ENCODE data around the gene SLC9B1.
"Not testable (repeated sequence)": the region's sequence is repeated elsewhere in the genome, so short reads cannot be mapped to it uniquely, and the experiment has no call there.

The SLC9B1 gene

GRCh38 chr4:103010804-103011203 lies 8.7 kb downstream of the SLC9B1 start:
- no peak for DNase-seq (ENCODE audit: low spot score)

DNA sequence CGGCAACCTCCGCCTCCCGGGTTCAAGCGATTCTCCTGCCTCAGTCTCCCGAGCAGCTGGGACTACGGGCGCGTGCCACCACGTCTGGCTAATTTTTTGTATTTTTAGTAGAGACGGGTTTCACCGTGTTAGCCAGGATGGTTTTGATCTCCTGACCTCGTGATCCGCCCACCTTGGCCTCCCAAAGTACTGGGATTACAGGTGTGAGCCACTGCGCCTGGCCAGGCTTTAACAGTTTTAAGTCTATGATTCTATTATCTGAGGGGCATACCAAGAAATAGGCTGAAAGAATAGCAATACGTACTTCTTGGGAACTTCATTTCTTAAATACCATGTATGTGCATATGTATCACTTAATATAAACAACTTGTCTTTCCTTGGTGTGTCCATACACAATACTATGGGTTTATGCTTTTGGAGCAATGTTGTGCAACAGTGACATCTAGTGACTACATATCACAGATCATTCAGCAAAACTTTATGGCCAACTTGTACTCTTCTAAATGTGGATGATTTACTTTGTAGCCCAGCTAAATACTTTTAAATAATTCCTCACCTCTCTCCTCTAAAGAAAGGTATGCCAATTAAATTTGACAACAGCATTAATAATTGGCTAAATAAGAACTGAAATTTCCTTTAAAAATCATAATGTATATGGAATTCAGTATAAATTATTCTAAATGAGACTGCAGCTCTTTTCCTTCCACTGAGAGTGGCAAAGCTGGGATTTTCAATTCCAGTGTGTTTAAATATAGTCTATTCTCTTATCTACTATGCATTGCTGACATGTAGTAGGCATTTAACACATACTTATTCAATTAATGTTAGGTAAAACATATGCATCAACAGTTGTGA lies 10.4 kb downstream of the SLC9B1 start:
- no peak for DNase-seq (ENCODE audit: low spot score)

DNA sequence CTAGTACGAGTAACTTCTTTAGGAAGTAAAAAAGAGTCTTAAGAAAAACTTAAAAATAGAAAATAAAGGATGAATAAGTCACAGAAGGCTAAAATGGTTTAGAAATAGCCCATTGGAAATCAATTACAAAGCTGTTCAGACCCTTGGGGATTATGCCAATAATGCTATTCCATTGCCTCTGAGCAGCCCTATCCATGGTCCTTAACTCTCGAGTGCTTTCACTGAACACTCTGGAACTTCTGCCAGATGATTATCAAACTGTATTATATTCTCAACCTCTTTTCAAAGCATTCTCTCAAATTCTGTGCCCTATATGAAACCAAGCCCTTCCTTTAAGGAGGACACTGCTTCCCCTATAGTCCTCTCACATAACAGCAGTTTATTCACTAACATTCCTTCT lies 17.0 kb downstream of the SLC9B1 start:
- no peak for DNase-seq (ENCODE audit: low spot score)

DNA sequence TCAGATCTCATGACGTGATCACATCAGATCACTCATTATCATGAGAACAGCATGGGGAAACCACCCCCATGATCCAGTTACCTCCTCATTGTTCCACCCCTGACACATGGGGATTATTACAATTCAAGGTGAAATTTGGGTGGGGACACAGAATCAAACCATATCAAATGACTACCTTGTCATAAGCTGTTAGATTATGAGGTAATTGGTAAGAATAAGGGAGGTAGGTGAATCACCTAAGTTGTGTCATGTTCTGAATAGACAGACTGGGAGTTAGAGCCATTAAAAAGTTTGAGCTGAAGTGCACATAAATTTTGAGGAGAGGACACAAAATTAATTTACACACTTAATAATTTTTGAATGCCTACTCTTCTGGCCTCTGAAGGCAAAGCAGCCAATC lies 24.7 kb downstream of the SLC9B1 start:
- DNase-seq (ENCODE audit: low spot score), result no peak

- not testable (repeated sequence) for DNase-seq (ENCODE audit: low spot score)
Measured at GRCh38 chr4:102993985-102994384, 25.5 kb downstream of the SLC9B1 start.

DNA sequence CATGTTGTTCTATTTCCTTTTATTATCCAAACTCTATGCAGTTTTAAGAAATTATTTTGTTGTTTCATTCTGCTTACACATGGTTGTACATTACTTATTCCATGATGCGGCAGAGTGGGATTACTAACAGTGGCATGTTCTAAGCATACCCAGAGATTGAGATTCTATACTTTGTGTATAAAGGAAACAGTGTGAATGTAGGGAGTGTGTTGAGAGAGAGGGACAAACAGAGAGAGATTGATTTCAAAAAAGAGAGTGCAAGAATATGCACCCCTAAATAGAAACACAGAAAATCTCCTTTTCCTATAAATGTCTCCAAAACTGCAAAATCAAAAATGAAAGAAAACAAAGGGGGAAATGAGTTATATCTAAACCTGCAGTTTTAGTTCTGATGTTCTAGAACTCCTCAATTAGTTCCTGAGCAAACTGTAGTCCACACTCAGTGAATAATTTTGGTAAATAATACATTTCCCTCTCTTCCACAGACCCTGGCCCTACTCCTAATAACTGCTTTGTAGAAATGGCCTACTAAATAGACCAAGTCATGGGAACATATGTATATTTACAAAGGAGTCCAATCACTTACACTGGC lies 31.0 kb downstream of the SLC9B1 start:
- no peak for DNase-seq (ENCODE audit: low spot score)

DNA sequence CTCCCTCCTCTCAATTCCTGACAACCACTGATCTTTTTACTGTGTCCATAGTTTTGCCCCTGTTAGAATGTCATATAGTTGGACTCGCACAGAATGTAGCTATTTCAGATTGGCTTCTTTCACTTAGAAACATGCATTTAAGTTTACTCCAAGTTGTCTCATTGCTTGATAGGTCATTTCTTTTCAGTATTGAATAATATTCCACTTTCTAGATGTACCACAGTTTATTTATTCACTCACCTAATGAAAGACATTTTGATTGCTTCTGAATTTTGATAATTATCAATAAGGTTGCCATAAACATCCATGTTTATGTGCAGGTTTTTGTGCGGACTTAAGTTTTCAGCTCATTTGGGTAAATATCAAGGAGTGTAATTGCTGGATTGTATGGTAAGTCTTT lies 38.5 kb downstream of the SLC9B1 start:
- no peak for DNase-seq (ENCODE audit: low spot score)

GRCh38 chr4:102961813-102962212 lies 57.7 kb downstream of the SLC9B1 start:
- DNase-seq (ENCODE audit: low spot score), result not testable (repeated sequence)

- no peak for DNase-seq (ENCODE audit: low spot score)
Measured at GRCh38 chr4:102959496-102959895, 60.0 kb downstream of the SLC9B1 start.

GRCh38 chr4:102945066-102945465 lies 74.4 kb downstream of the SLC9B1 start:
- no peak for DNase-seq (ENCODE audit: low spot score)

GRCh38 chr4:102938063-102938462 lies 81.4 kb downstream of the SLC9B1 start:
- DNase-seq (ENCODE audit: low spot score), result not testable (repeated sequence)

DNA sequence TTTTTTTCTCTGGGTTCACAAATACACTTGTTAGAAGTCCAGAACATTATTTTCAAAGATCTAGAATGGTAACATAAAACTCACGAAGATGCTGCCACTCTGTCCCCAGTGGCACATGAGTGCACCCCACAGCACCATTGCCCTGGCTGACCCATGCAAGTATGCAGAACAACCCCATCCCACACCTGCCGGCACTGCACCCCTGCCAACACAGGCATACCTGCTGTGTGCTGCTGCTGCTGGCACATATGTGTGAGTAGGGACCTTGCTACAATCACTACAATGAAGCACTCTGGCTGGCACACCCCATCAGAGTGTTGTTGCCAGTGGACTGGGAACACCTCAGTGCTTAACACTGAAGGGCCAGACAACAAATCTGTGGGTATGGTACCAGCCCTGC lies 83.8 kb downstream of the SLC9B1 start:
- DNase-seq (ENCODE audit: low spot score), result no peak

- DNase-seq (ENCODE audit: low spot score), result not testable (repeated sequence)
Measured at GRCh38 chr4:102919697-102920096, 99.8 kb downstream of the SLC9B1 start.

DNA sequence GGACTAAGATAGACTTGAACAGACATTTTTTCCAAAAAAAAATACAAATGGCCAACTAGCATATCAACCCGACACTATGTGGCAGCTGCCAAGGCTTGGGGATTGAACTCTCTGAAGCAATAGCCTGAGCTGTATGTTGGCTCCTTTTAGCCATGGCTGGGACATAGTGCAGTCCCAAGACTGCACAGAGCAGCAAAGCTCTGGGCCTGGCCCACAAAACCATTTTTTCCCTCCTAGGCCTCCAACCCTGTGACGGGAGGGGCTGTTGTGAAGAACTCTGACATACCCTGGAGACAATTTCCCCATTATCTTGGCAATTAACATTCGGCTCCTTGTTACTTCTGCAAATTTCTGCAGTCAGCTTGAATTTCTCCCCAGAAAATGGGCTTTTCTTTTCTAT lies 100.6 kb downstream of the SLC9B1 start:
- DNase-seq (ENCODE audit: low spot score), result no peak

DNA sequence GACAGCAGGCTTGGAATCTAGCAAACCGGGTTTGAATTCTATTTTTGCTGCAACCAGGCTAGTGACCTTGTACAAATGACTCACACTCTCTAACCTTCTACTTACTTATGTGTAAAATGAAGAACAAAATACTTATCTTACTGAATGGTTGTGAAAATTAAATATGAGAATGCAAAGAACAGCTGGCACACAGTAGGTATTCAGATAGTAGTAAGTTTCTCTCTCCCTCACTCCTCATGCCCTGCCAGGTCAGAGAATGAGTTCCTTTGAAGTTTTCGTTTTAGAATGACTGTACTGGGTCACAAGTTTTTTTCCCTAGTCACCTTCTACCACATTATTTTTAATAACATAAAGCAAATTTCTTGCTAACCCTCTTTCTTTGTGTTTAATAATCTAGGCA lies 117.7 kb downstream of the SLC9B1 start:
- DNase-seq (ENCODE audit: low spot score), result no peak

DNA sequence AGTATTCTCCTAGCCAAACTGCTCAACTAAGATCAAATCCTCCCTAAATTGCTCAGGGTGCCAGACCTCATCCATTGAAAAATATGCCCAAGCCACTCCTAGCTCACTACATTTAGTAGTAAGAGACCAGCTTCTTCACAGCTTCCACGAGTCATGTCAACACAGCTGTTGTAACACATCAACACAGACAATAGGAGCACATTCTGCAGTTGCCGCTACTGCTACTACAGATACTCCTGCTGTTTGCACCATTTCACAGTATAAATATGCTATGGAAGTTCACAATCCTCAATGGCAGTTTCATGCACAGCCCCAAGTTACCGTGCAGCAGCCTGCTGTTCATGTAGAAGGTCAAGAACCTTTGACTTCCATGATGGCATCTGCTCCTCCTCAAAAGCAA lies 121.9 kb downstream of the SLC9B1 start:
- not testable (repeated sequence) for DNase-seq (ENCODE audit: low spot score)

GRCh38 chr4:102896547-102896946 lies 123.0 kb downstream of the SLC9B1 start:
- DNase-seq (ENCODE audit: low spot score), result not testable (repeated sequence)

- DNase-seq (ENCODE audit: low spot score), result not testable (repeated sequence)
Measured at GRCh38 chr4:102889866-102890265, 129.6 kb downstream of the SLC9B1 start.

DNA sequence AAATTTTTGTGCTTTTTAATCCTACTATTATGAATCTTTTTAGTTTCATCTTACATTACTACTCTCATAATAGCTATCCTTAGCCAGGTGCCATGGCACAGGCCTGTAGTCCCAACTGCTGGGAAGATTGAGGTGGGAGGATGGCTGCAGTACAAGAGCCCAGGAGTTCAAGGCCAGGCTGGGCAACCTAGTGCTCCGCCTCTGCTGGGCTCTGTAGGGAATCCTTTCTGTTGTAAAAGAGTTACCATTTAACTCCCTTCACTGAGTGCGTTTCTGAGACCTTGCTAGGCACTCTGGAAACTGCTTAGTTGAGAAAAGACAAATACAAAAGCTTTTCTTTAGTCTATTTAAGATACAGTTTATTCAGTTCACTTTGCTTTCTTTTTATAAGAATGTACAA lies 130.9 kb downstream of the SLC9B1 start:
- DNase-seq (ENCODE audit: low spot score), result not testable (repeated sequence)

GRCh38 chr4:102883278-102883677 lies 136.2 kb downstream of the SLC9B1 start:
- DNase-seq (ENCODE audit: low spot score), result no peak

DNA sequence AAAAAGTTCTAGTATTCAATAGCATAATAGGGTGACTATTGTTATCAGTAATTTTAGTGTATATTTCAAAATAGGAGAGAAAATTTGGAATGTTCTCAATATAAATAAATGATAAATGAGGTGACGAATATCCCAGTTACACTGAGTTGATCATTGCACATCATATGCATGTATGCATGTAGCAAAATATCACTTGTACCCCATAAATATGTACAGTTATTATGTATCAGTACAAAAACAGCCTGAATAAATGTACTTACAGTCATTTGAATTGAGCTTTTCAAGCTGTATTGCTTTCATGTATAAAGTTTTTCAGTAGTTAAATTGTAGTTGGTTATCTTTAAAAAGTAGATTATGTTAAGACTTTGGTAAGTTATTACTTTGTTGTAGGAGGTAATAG lies 138.2 kb downstream of the SLC9B1 start:
- DNase-seq (ENCODE audit: low spot score), result no peak

DNA sequence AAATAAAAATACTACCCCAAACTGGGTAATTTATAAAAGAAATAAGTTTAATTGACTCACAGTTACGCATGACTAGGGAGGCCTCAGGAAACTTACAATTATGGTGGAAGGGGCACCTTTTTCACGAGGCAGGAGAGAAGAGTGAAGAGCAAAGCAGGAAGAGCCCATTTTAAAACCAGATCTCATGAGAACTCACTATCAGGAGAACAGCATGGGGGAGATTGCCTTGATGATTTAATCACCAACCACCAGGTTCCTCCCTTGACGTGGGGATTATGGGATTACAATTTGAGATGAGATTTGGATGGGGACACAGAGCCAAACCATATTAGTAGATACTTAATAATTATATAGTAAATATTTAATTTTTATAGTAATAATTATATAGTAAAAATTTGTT lies 140.6 kb downstream of the SLC9B1 start:
- no peak for DNase-seq (ENCODE audit: low spot score)

DNA sequence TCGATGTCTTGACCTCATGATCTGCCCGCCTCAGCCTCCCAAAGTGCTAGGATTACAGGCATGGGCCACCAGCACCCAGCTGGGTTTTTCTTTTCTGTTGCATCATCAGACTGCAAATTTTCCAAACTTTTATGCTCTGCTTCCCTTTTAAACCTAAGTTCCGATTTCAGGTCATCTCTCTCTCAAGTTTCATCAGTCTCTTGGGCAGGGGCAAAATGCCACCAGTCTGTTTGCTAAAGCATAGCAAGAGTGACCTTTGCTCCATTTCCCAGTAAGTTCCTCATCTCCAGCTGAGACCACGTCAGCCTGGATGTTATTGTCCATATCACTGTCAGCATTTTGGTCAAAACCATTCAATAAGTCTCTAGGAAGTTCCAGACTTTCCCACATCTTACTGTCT lies 141.2 kb downstream of the SLC9B1 start:
- not testable (repeated sequence) for DNase-seq (ENCODE audit: low spot score)

Measured in ecto neural progenitor cell (in vitro differentiated cells).